Activated naive CD4-positive, alpha-beta T cell treated with anti-CD3 and anti-CD28 coated beads, Interleukin-2, amount 50 U/mL, for 24 hours (primary cell): ENCODE data around the gene TTC28.

ENCODE experiments used
- H3K27ac Mint-ChIP-seq: one replicate; pipeline ENCODE4 v1.8.0; 2021; ENCODE audit warnings: mild to moderate bottlenecking, mixed read lengths
- H3K27me3 Mint-ChIP-seq: one replicate; pipeline ENCODE4 v1.8.0; 2021; ENCODE audit warnings: mixed read lengths
- H3K36me3 Mint-ChIP-seq: one replicate; pipeline ENCODE4 v1.8.0; 2021; ENCODE audit warnings: mixed read lengths
- H3K4me1 Mint-ChIP-seq: one replicate; pipeline ENCODE4 v1.8.0; 2021; ENCODE audit warnings: mixed read lengths
- H3K4me3 Mint-ChIP-seq: one replicate; pipeline ENCODE4 v1.8.0; 2021; ENCODE audit warnings: mild to moderate bottlenecking, mixed read lengths
- H3K9me3 Mint-ChIP-seq: one replicate; pipeline ENCODE4 v1.8.0; 2021; ENCODE audit warnings: mixed read lengths

Gene TTC28

GRCh38 chr22:28025333-28025732, 654.3 kb downstream of the TTC28 start:
- H3K36me3 Mint-ChIP-seq = no peaks in the 10 kb centered on the region
- H3K4me1 Mint-ChIP-seq = no peaks in the 10 kb centered on the region
- H3K27ac Mint-ChIP-seq = no peak overlapping the region
- H3K4me3 Mint-ChIP-seq = no peak overlapping the region
- H3K9me3 Mint-ChIP-seq = no peaks in the 10 kb centered on the region
- no peaks in the 10 kb centered on the region for H3K27me3 Mint-ChIP-seq

- no peaks in the 10 kb centered on the region for H3K27me3 Mint-ChIP-seq
- no peaks in the 10 kb centered on the region for H3K36me3 Mint-ChIP-seq
- no peak overlapping the region for H3K4me3 Mint-ChIP-seq
- no peaks in the 10 kb centered on the region for H3K4me1 Mint-ChIP-seq
- no peak overlapping the region for H3K27ac Mint-ChIP-seq
- H3K9me3 Mint-ChIP-seq = no peaks in the 10 kb centered on the region
These were observed 655.2 kb downstream of the TTC28 start for GRCh38 chr22:28024422-28024888.

- no peaks in the 10 kb centered on the region for H3K9me3 Mint-ChIP-seq
- H3K36me3 Mint-ChIP-seq = no peaks in the 10 kb centered on the region
- no peak overlapping the region for H3K27ac Mint-ChIP-seq
- H3K4me3 Mint-ChIP-seq = no peak overlapping the region
- no peaks in the 10 kb centered on the region for H3K4me1 Mint-ChIP-seq
- no peaks in the 10 kb centered on the region for H3K27me3 Mint-ChIP-seq
These were observed 655.9 kb downstream of the TTC28 start for GRCh38 chr22:28023774-28024173.

- Mint-ChIP-seq H3K4me1 (no peaks in the 10 kb centered on the region), H3K27ac (no peak overlapping the region), H3K4me3 (no peak overlapping the region), H3K9me3 (no peaks in the 10 kb centered on the region), H3K27me3 (no peaks in the 10 kb centered on the region), H3K36me3 (no peaks in the 10 kb centered on the region)
These were observed 656.6 kb downstream of the TTC28 start for GRCh38 chr22:28023036-28023435.

DNA sequence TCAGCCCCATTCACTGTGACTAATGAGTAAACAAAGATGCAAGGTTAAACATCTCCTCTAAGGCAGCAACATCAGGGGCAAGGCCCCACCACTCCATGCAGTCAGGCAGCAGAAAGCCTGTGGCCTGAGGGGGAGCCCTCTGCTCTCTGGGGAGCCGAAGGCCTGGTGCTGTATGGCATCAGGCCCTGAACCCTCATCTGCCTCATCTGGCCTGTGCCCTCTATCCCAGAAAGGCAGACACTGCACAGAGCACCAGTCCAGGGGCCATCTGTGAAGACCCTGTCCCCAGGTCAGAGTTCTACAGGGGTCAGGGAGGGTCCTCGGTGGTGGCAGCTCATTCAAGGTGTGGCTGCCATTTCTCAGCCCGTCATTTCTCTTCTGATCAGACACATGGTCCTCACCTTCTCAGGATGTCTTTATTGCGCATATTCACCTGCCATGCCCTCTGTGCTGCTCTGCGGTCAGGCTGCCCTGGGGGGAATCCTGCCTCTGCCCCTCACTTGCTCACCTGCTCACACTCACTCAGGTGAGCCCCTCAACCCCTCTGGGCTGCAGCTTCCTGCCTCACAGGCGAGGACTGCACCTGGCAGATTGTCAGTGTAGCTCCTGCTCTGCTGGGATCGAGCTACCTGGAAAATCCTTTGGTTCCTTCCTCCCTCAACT, 657.5 kb downstream of the TTC28 start:
- Mint-ChIP-seq H3K27me3 (no peaks in the 10 kb centered on the region), H3K9me3 (no peaks in the 10 kb centered on the region), H3K4me3 (no peak overlapping the region), H3K36me3 (no peaks in the 10 kb centered on the region), H3K4me1 (no peaks in the 10 kb centered on the region), H3K27ac (no peak overlapping the region)

GRCh38 chr22:28021116-28021997, 658.3 kb downstream of the TTC28 start:
- Mint-ChIP-seq H3K27ac (no peak overlapping the region), H3K4me1 (no peaks in the 10 kb centered on the region), H3K4me3 (no peak overlapping the region), H3K27me3 (no peaks in the 10 kb centered on the region), H3K36me3 (no peaks in the 10 kb centered on the region), H3K9me3 (no peaks in the 10 kb centered on the region)

GRCh38 chr22:28019881-28020861, 659.5 kb downstream of the TTC28 start:
- Mint-ChIP-seq H3K4me3 (no peak overlapping the region), H3K36me3 (no peaks in the 10 kb centered on the region), H3K9me3 (no peaks in the 10 kb centered on the region), H3K4me1 (no peaks in the 10 kb centered on the region), H3K27ac (no peak overlapping the region), H3K27me3 (no peaks in the 10 kb centered on the region)

GRCh38 chr22:28019360-28019759, 660.3 kb downstream of the TTC28 start:
- no peaks in the 10 kb centered on the region for H3K27me3 Mint-ChIP-seq
- no peak overlapping the region for H3K4me3 Mint-ChIP-seq
- H3K36me3 Mint-ChIP-seq = no peaks in the 10 kb centered on the region
- no peaks in the 10 kb centered on the region for H3K4me1 Mint-ChIP-seq
- no peak overlapping the region for H3K27ac Mint-ChIP-seq
- H3K9me3 Mint-ChIP-seq = no peaks in the 10 kb centered on the region

- Mint-ChIP-seq H3K27ac (no peak overlapping the region), H3K4me3 (no peak overlapping the region), H3K36me3 (no peaks in the 10 kb centered on the region), H3K27me3 (no peaks in the 10 kb centered on the region), H3K4me1 (no peaks in the 10 kb centered on the region), H3K9me3 (no peaks in the 10 kb centered on the region)
These were observed 661.1 kb downstream of the TTC28 start for GRCh38 chr22:28018461-28018927.

- Mint-ChIP-seq H3K9me3 (no peaks in the 10 kb centered on the region), H3K36me3 (no peaks in the 10 kb centered on the region), H3K27me3 (no peaks in the 10 kb centered on the region), H3K4me1 (no peaks in the 10 kb centered on the region), H3K4me3 (no peak overlapping the region), H3K27ac (no peak overlapping the region)
These were observed 661.8 kb downstream of the TTC28 start for GRCh38 chr22:28017859-28018258.

GRCh38 chr22:28017558-28017820, 662.2 kb downstream of the TTC28 start:
- H3K27me3 Mint-ChIP-seq = no peaks in the 10 kb centered on the region
- no peaks in the 10 kb centered on the region for H3K4me1 Mint-ChIP-seq
- no peaks in the 10 kb centered on the region for H3K9me3 Mint-ChIP-seq
- H3K27ac Mint-ChIP-seq = no peak overlapping the region
- H3K4me3 Mint-ChIP-seq = no peak overlapping the region
- H3K36me3 Mint-ChIP-seq = no peaks in the 10 kb centered on the region

DNA sequence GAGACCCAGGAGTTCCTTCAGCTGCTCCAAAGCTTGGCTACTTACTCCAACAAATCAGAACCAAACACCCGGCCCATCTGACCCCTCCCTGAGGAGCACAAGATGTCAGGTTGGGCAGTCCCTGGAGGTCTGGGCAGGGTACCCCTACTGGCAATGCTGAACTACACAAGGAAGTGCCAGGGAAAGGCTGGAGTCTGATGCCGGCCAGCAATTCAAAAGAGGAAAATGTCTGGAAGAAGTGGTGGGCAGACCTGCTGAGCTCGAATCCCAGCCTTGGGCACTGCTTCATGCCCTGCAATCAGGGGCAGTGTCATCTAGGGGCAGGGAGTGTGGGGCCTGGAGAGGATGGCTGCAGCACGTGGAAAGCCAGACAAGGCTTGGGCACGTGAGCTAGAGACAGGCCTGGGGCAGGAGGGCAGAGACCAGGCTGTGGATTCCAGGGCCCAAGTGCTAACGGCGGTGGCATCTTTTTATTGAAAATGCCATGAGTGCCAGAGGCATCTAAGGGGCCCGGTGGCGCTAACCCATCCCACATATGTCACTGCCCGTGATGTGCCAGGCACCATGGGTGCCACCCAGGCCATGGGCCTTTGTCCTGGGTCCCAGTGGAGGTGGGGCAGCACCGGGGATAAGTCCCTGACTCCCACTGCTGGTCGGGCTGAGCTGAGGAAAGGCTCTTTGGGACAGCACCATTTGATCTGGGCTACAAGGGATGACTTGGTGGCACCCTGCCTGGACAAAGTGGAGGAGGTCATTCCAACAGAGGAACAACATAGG, 662.7 kb downstream of the TTC28 start:
- no peaks in the 10 kb centered on the region for H3K9me3 Mint-ChIP-seq
- H3K27me3 Mint-ChIP-seq = no peaks in the 10 kb centered on the region
- no peaks in the 10 kb centered on the region for H3K4me1 Mint-ChIP-seq
- no peak overlapping the region for H3K4me3 Mint-ChIP-seq
- no peaks in the 10 kb centered on the region for H3K36me3 Mint-ChIP-seq
- no peak overlapping the region for H3K27ac Mint-ChIP-seq

DNA sequence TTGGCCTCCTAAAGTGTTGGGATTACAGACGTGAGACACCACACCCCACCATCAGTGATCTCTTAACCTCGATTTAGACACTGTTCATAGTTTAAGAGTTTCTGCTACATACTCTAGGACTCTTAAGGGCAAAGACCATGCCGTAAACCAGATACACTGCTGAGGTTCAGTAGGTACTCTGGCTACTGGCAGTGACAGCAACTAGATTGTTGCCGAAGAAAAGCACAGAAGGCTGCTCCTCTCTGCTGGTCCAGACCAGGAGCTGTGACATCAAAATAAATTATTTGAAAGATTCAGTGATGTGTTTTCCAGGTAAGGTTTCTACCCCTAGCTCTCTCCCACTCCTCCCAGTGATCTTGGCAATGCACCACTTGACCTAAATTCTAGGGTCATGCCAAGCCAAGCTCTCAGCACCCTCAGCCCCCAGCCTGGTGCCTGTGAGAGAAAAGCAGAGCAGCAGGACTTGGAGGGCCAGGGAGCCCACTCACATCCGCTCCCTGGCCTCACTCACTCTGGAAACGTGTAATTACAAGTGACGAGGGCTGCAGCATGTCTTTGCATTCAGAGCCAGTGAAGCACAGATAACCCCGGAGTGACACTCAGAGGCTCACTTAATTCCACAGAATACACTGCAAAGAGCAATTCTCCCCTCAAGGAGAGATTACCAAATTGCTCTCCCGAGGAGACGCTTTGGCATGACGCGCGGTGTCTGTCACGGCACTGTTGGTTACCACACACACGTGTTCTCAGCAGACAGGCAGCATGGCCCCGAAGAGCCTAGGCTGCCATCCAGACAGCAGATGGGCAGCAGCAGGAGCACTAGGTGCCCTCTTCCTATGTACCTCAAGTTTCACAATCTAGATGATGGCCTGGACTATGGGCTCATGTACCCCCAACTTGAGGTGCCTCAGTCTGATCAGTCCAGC, 663.7 kb downstream of the TTC28 start:
- Mint-ChIP-seq H3K27me3 (no peaks in the 10 kb centered on the region), H3K4me1 (no peaks in the 10 kb centered on the region), H3K9me3 (no peaks in the 10 kb centered on the region), H3K27ac (no peak overlapping the region), H3K4me3 (no peak overlapping the region), H3K36me3 (no peaks in the 10 kb centered on the region)

GRCh38 chr22:28015046-28015425, 664.6 kb downstream of the TTC28 start:
- Mint-ChIP-seq H3K4me3 (no peak overlapping the region), H3K27me3 (no peaks in the 10 kb centered on the region)

More at GRCh38 chr22:28015046-28015425, 664.6 kb downstream of the TTC28 start:
- no peaks in the 10 kb centered on the region for H3K9me3 Mint-ChIP-seq
- no peaks in the 10 kb centered on the region for H3K36me3 Mint-ChIP-seq
- H3K4me1 Mint-ChIP-seq = no peaks in the 10 kb centered on the region
- no peak overlapping the region for H3K27ac Mint-ChIP-seq
